Spleen (tissue), 7 donors: ENCODE data around the gene HIVEP3.

ENCODE experiments used
- CTCF ChIP-seq, 11 experiments: fragments of 200-600 bp in 7 of 11; fragments of 450-650 bp in 4 of 11; sonication (generic) in 4 of 11; IDR thresholded peaks in 8 of 11; conservative IDR thresholded peaks in 3 of 11; 1 replicate in 7 of 11; 2 replicates in 4 of 11; pipeline versions ENCODE4 v1.4.0 to v1.8.0; 2016 to 2021; ENCODE audit warnings: antibody characterized with exemption in 11 of 11, inconsistent platforms in 4 of 11, mild to moderate bottlenecking in 1 of 11
- POLR2A ChIP-seq, 3 donors: fragments of 450-650 bp; IDR thresholded peaks; one replicate each; pipeline ENCODE4 v1.5.1; 2017; ENCODE audit warnings: antibody characterized with exemption in 3 of 3, mild to moderate bottlenecking in 1 of 3
- POLR2AphosphoS5 ChIP-seq, 3 donors: sonication (generic); formaldehyde crosslinking; IDR thresholded peaks; one replicate each; pipeline ENCODE4 v1.5.1; 2017; ENCODE audit warnings: antibody characterized with exemption in 3 of 3
- donor health status: DM: no; HTN: no; CAD: no; lungs with moderate emphysema.
- donor health status: DM: no; HTN: no; CAD: no.
- donor health status: DM: no; HTN: no; CAD: no.

- TF ChIP-seq CTCF (IDR thresholded peaks at IDR 0.05 in 8 of 11, conservative IDR thresholded peaks at IDR 0.05 in 3 of 11) (no peak), POLR2A (IDR thresholded peaks at IDR 0.05) (no peak), POLR2AphosphoS5 (IDR thresholded peaks at IDR 0.05) (no peak)
These were observed 31.4 kb downstream of the HIVEP3 start for GRCh38 chr1:41887365-41887764.
